Ovary (tissue), 9 donors: ENCODE data around the gene LHX6. TPM values are rescaled to one million over a fixed set of nuclear protein-coding genes. Genes with fewer than 3 reads are reported as not detected.

ENCODE experiments used
- DNase-seq, 5 donors: peaks; one replicate each; pipeline ENCODE4 v3.0.0-alpha.2; 2019 to 2020
- H3K27ac ChIP-seq, 2 donors: fragments of 200-600 bp; one replicate each; pipeline versions ENCODE4 v1.5.1 to v1.8.0; 2019 to 2022
- H3K27me3 ChIP-seq: fragments of 200-600 bp; one replicate; pipeline ENCODE4 v1.8.0; 2022
- H3K36me3 ChIP-seq: fragments of 200-600 bp; sonication (generic); one replicate; pipeline ENCODE4 v1.5.1; 2019
- H3K4me1 ChIP-seq: one replicate; pipeline ENCODE4 v1.8.1; 2013; ENCODE audit warnings: mild to moderate bottlenecking, moderate library complexity; ENCODE audit not compliant: insufficient read depth
- H3K4me3 ChIP-seq: fragments of 200-600 bp; sonication (generic); one replicate; pipeline ENCODE4 v1.5.1; 2017
- H3K9me3 ChIP-seq, 2 donors: fragments of 200-600 bp in 1 of 2; sonication (generic) in 1 of 2; one replicate each; pipeline versions ENCODE4 v1.5.1 to v1.8.1; 2013 to 2019; ENCODE audit warnings: mild to moderate bottlenecking in 1 of 2, moderate library complexity in 1 of 2
- EP300 ChIP-seq: sonication (generic); formaldehyde crosslinking; IDR thresholded peaks from one replicate; pipeline ENCODE4 v1.6.1; 2017; ENCODE audit warnings: antibody characterized with exemption
- POLR2A ChIP-seq: fragments of 450-650 bp; IDR thresholded peaks from one replicate; pipeline ENCODE4 v1.6.1; 2017; ENCODE audit warnings: antibody characterized with exemption, mild to moderate bottlenecking, moderate library complexity
- whole genome bisulfite sequencing, 3 donors: extraction: QIAGEN DNeasy Blood & Tissue Kit in 1 of 3; methylation state at CpG; one replicate each; pipeline versions ENCODE4 v1.1.5 to v1.1.7; 2013 to 2017; 5-methylcytosine and 5-hydroxymethylcytosine counted together
- intact Hi-C, 4 donors: fragments of 100-400 bp; cut with DNase I; formaldehyde crosslinking; loops; one replicate each; pipeline versions ENCODE4 v1.11.0 to v1.15.1; 2022 to 2023
- polyA plus RNA-seq, 2 donors: library from polyadenylated mRNA; stranded (reverse); fragments of 200-250 nt in 1 of 2; fragments of 350-450 nt in 1 of 2; fragmentation: Illumina TruSeq in 1 of 2; extraction: RNeasy Lipid Tissue Mini Kit (QIAGEN cat#74804) in 1 of 2; gene quantifications; one replicate each; pipeline ENCODE4 v1.2.3, GENCODE V29; 2013 to 2014
- total RNA-seq, 7 donors: library from RNA; depleted of rRNA in 2 of 7; stranded (reverse); fragments of >200 nt in 2 of 7; fragmentation: NEBNext Ultra II Directional in 3 of 7; extraction: Animal tissue kit (Norgen Biotek cat#: 25700) in 3 of 7; gene quantifications; one replicate each; pipeline versions ENCODE4 v1.1.0 to v1.2.4, GENCODE V29; 2016 to 2023
- TF ChIP-seq, protein P1 (sequence below), 3 donors: fragments of 450-650 bp in 2 of 3; fragments of 200-600 bp in 1 of 3; IDR thresholded peaks; one replicate each; pipeline versions ENCODE4 v1.5.1 to v1.8.0; 2016 to 2022; ENCODE audit warnings: antibody characterized with exemption in 3 of 3, mild to moderate bottlenecking in 1 of 3
- donor health status: DM: no; HTN: no; CAD: no; lungs with moderate emphysema.
- donor health status: DM: no; HTN: no; CAD: no.
- donor health status: Bipolar disorder and iron deficiency.
- donor health status: DM: yes; HTN: yes; CAD: no.
- donor health status: DM: no; HTN: no; CAD: no.
- donor health status: DM: yes; HTN: yes; CAD: no.

Gene LHX6
- total and polyA plus RNA-seq, 9 donors: 0.46 to 8.8 (median 3.6) TPM

DNA sequence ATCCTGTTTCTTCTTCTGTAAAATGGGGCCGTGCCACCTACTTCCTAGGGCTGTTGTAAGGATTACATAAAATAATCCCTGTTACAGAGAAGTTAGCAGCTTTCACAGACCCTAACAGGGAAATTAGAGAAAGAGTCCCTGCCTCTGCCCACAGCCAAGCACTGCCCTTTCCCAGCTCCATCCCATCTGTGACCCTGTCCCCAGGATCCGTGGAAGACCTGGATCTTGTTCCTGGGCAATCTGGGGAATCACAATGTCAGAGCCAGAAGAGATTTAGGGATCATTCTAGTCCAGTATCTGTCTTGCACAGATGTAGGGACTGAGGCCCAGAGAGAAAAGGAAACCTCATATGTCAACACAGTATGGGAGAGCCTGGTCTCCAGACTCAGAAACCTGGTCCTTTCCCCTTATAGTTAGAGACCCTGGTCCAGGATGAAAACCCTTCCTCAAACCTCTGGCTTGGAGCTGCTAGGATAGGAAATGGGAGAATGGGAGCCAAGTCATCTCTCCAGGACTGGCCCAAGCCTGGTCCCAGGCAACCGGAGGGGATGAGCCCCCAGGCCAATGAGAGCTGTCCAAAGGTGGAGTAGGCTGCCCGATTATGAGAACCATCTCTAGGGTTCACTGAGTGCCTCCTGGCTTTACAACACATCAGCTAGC, 12.5 kb downstream of the LHX6 start:
- TF ChIP-seq, protein P1, sequence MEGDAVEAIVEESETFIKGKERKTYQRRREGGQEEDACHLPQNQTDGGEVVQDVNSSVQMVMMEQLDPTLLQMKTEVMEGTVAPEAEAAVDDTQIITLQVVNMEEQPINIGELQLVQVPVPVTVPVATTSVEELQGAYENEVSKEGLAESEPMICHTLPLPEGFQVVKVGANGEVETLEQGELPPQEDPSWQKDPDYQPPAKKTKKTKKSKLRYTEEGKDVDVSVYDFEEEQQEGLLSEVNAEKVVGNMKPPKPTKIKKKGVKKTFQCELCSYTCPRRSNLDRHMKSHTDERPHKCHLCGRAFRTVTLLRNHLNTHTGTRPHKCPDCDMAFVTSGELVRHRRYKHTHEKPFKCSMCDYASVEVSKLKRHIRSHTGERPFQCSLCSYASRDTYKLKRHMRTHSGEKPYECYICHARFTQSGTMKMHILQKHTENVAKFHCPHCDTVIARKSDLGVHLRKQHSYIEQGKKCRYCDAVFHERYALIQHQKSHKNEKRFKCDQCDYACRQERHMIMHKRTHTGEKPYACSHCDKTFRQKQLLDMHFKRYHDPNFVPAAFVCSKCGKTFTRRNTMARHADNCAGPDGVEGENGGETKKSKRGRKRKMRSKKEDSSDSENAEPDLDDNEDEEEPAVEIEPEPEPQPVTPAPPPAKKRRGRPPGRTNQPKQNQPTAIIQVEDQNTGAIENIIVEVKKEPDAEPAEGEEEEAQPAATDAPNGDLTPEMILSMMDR (IDR thresholded peaks at IDR 0.05): no peak
- TF ChIP-seq EP300 (no peak), POLR2A (no peak)
- intact Hi-C loops: loop anchor here in 1 of 4 donors (10.0 kb wide), 1 partner anchor 129 kb away; no protein-coding TSS in a partner anchor
- WGBS, 3 donors: 43 to 70% (median 50%) methylated on average over 4 of the region's 4 CpGs
- Histone ChIP-seq H3K4me1 (peaks cover 13% of the 10 kb centered on the region), H3K4me3 (no peak overlapping the region), H3K36me3 (no peaks in the 10 kb centered on the region), H3K9me3 (peaks cover 0 to 3% of the 10 kb centered on the region in 2 donors), H3K27me3 (no peaks in the 10 kb centered on the region), H3K27ac (no peak overlapping the region)
- DNase-seq: no peak

DNA sequence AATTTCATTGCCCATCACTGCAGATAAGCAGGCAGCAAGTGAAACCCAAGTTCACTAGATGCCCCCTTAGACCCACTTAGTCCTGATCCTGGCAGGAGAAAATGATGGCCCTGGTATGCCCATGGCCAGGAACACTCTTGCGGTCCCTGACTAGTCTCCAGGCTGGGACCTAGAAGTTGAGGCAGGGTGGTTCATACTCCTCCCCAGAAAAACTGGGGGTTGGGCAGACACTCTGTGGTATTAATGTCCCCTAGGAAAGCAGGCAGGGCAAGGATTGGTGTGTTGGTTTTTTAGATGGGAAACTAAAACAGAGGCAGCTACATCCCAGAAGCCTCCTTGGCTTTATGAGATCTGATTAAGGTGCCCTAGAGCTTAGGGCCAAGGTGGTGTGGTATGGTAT, 13.1 kb downstream of the LHX6 start:
- H3K4me1 ChIP-seq: peaks cover 13% of the 10 kb centered on the region
- peaks cover 0 to 3% of the 10 kb centered on the region in 2 donors for H3K9me3 ChIP-seq
- DNase-seq: no peak
- intact Hi-C loops: loop anchor here in 1 of 4 donors (10.0 kb wide), 1 partner anchor 129 kb away; no protein-coding TSS in a partner anchor
- no peak overlapping the region for H3K27ac ChIP-seq
- no peaks in the 10 kb centered on the region for H3K27me3 ChIP-seq
- 80 to 87% (median 83%) methylated on average over 1 of the region's 1 CpG for WGBS, 3 donors
- no peak overlapping the region for H3K4me3 ChIP-seq
- no peak for TF ChIP-seq EP300
- H3K36me3 ChIP-seq: no peaks in the 10 kb centered on the region

DNA sequence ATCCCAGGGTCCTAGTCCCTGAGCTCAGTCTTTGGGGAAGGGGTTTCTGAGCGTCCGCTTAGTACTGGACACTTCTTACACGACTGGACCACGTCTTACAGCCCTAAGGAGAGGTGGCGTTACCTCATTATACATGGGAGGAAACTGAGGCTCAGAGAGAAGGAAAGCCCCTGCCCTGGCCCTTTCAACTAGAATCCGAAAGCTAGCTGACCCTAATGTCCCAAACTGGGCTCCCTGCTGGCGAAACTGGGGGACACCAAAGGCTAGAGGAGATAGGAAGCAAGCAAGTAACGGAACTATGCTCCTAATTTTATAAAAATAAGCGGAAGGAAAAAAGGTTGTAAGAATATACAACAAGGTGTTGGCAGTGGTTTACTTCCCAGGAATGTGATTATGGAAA, 14.2 kb downstream of the LHX6 start:
- H3K36me3 ChIP-seq: no peaks in the 10 kb centered on the region
- H3K4me1 ChIP-seq: peaks cover 7% of the 10 kb centered on the region
- 18 to 32% (median 21%) methylated on average over 9 of the region's 9 CpGs for WGBS, 3 donors
- peaks cover 0 to 3% of the 10 kb centered on the region in 2 donors for H3K9me3 ChIP-seq
- no peak for DNase-seq
- intact Hi-C loops: loop anchor here in 1 of 4 donors (10.0 kb wide), 1 partner anchor 130 kb away; no protein-coding TSS in a partner anchor
- TF ChIP-seq, protein P1 (IDR thresholded peaks at IDR 0.05): no peak
- TF ChIP-seq POLR2A (no peak), EP300 (no peak)
- no peak overlapping the region for H3K4me3 ChIP-seq
- no peak overlapping the region for H3K27ac ChIP-seq
- no peaks in the 10 kb centered on the region for H3K27me3 ChIP-seq

DNA sequence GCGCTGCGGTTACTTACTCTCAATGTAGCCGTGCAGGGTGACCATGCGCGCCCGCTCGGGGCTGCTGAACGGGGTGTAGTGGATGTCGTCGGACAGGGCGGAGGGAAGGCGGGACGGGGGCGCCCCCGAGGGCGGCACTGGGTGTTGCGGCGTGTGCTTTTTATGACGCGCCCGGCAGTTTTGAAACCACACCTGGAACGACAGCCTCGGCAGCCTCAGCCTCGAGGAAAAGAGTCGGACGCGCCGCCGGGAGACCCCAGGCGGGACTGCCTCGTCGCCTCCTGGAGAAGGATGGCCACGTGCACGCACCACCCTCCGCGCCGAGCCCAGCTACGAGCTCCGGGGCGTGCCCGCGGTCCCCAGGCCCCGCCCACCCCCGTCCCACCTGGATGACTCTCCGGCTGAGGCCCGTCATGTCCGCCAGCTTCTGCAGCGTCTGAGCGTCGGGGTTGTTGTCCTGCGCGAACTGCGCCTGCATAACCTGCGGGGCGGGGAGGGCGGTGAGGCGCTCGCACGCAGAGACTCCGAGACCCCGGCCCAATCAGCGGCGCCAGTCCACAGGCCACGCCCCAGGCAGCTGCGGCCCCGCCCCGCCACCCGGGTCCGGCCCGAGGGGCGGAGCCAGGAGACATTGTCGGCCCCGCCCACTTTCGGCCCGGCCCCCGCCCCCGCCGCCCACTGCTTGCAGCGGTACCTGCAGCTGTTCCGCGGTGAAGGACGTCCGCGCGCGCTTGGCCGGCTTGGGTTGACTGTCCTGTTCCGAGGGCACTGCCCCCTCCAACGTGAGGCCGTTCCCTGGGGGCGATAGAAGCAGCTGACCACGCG, 15.0 kb downstream of the LHX6 start:
- Histone ChIP-seq H3K4me3 (peak overlapping the region; percentile 4), H3K27me3 (no peaks in the 10 kb centered on the region), H3K36me3 (no peaks in the 10 kb centered on the region), H3K9me3 (peaks cover 0 to 3% of the 10 kb centered on the region in 2 donors), H3K27ac (no peak overlapping the region), H3K4me1 (peaks cover 7% of the 10 kb centered on the region)
- DNase-seq: peak; percentile 23 to 57 (median 32)
- whole genome bisulfite sequencing, 3 donors: 3 to 12% (median 4%) methylated on average over 69 to 93 of the region's 93 CpGs
- no peak for TF ChIP-seq EP300
- TF ChIP-seq, protein P1 (IDR thresholded peaks at IDR 0.05): no peak
- TF ChIP-seq POLR2A: no peak
- intact Hi-C loops: loop anchor here in 1 of 4 donors (10.0 kb wide), 1 partner anchor 131 kb away; no protein-coding TSS in a partner anchor
